Right atrium auricular region (tissue), 2 donors: Measurements from ENCODE around the gene SPRYD3. TPM values are rescaled to one million over a fixed set of nuclear protein-coding genes. Genes with fewer than 3 reads are reported as not detected.
A peak's percentile ranks its signal among the peaks of the same experiment; 100 is the strongest.

Experiments used
- DNase-seq: peaks from one replicate; pipeline ENCODE4 v3.0.0-alpha.2; 2019; ENCODE audit warnings: low spot score
- H3K27ac ChIP-seq, 2 donors: fragments of 200-600 bp; sonication (generic); 1 replicate in 1 of 2; 2 replicates in 1 of 2; pipeline ENCODE4 v1.5.1; 2016 to 2019
- H3K27me3 ChIP-seq, 2 donors: fragments of 200-600 bp; sonication (generic); one replicate each; pipeline versions ENCODE4 v1.5.1 to v1.6.0; 2017 to 2019
- H3K36me3 ChIP-seq: fragments of 200-600 bp; sonication (generic); one replicate; pipeline ENCODE4 v1.5.1; 2016
- H3K4me1 ChIP-seq, 2 donors: fragments of 200-600 bp; sonication (generic); one replicate each; pipeline versions ENCODE4 v1.5.1 to v1.6.0; 2017 to 2019
- H3K4me3 ChIP-seq, 2 donors: fragments of 200-600 bp; sonication (generic); 1 replicate in 1 of 2; 2 replicates in 1 of 2; pipeline ENCODE4 v1.5.1; 2017 to 2019; ENCODE audit warnings: mild to moderate bottlenecking in 1 of 2, moderate library complexity in 1 of 2
- H3K9me3 ChIP-seq, 2 donors: fragments of 200-600 bp; sonication (generic); one replicate each; pipeline ENCODE4 v1.5.1; 2019
- CTCF ChIP-seq, 2 donors: fragments of 200-600 bp; sonication (generic); IDR thresholded peaks; one replicate each; pipeline ENCODE4 v1.5.1; 2019; ENCODE audit warnings: antibody characterized with exemption in 2 of 2
- total RNA-seq, 2 donors: library from RNA; depleted of rRNA; stranded (reverse); fragments of >200 nt; gene quantifications; one replicate each; pipeline ENCODE4 v1.1.0, GENCODE V29; 2016

SPRYD3 gene
- total RNA-seq, 2 donors from 2014 or later = 33.5 to 64.5 TPM

- H3K27ac ChIP-seq = peak overlapping the region; percentile 66 to 70
- H3K9me3 ChIP-seq = no peaks in the 10 kb centered on the region
Observed at GRCh38 chr12:53067993-53068770, 11.0 kb downstream of the SPRYD3 start.

GRCh38 chr12:53067074-53067992 is 11.9 kb downstream of the SPRYD3 start:
- peak overlapping the region in 1 of 2 donors; percentile 80 for H3K27ac ChIP-seq
- H3K4me3 ChIP-seq = no peak overlapping the region
- no peak for TF ChIP-seq CTCF (IDR thresholded peaks at IDR 0.05)
- H3K4me1 ChIP-seq = peaks cover 0 to 84% of the 10 kb centered on the region in 2 donors
- no peak for DNase-seq
- peaks cover 48% of the 10 kb centered on the region for H3K36me3 ChIP-seq
- H3K9me3 ChIP-seq = no peaks in the 10 kb centered on the region
- H3K27me3 ChIP-seq = no peaks in the 10 kb centered on the region

More at GRCh38 chr12:53067993-53068770, 11.0 kb downstream of the SPRYD3 start:
- TF ChIP-seq CTCF (IDR thresholded peaks at IDR 0.05) = no peak
- Histone ChIP-seq H3K36me3 (peaks cover 40% of the 10 kb centered on the region), H3K27me3 (no peaks in the 10 kb centered on the region), H3K4me3 (no peak overlapping the region), H3K4me1 (peaks cover 0 to 84% of the 10 kb centered on the region in 2 donors)
- DNase-seq = no peak

- peak; percentile 86 for DNase-seq
- H3K4me1 ChIP-seq = peaks cover 0 to 84% of the 10 kb centered on the region in 2 donors
- no peak overlapping the region for H3K4me3 ChIP-seq
- peaks cover 59% of the 10 kb centered on the region for H3K36me3 ChIP-seq
- peak; percentile 88 to 93 for TF ChIP-seq CTCF (IDR thresholded peaks at IDR 0.05)
- H3K9me3 ChIP-seq = no peaks in the 10 kb centered on the region
- peak overlapping the region; percentile 67 to 80 for H3K27ac ChIP-seq
- no peaks in the 10 kb centered on the region for H3K27me3 ChIP-seq
Observed at GRCh38 chr12:53065975-53066931, 12.9 kb downstream of the SPRYD3 start.

- TF ChIP-seq CTCF (IDR thresholded peaks at IDR 0.05) = no peak
- peaks cover 67% of the 10 kb centered on the region for H3K36me3 ChIP-seq
- H3K4me1 ChIP-seq = peaks cover 0 to 84% of the 10 kb centered on the region in 2 donors
- no peaks in the 10 kb centered on the region for H3K27me3 ChIP-seq
- peak overlapping the region; percentile 67 to 80 for H3K27ac ChIP-seq
- DNase-seq = peak; percentile 58
- H3K4me3 ChIP-seq = no peak overlapping the region
- H3K9me3 ChIP-seq = no peaks in the 10 kb centered on the region
Observed at GRCh38 chr12:53065470-53065869, 13.7 kb downstream of the SPRYD3 start.
